Measurements from ENCODE around the gene COL7A1.

- TF ChIP-seq CTCF (conservative IDR thresholded peaks at IDR 0.05) (no peak), EZH2 (IDR thresholded peaks at IDR 0.05; ENCODE audit: low read depth) (no peak)
These were observed 4.6 kb upstream of the COL7A1 start for GRCh38 chr3:48599509-48600285.
